Ascending aorta (tissue), 2 donors: ENCODE measurements around the gene CATSPER3. TPM values are rescaled to one million over a fixed set of nuclear protein-coding genes. Genes with fewer than 3 reads are reported as not detected.
A peak's percentile ranks its signal among the peaks of the same experiment; 100 is the strongest.

Experiments
- DNase-seq, 2 donors: peaks; one replicate each; pipeline ENCODE4 v3.0.0-alpha.2; 2019; ENCODE audit warnings: low spot score in 2 of 2
- H3K27ac ChIP-seq, 2 donors: fragments of 200-600 bp; sonication (generic); one replicate each; pipeline ENCODE4 v1.5.1; 2016 to 2017; ENCODE audit warnings: mild to moderate bottlenecking in 1 of 2
- H3K27me3 ChIP-seq: fragments of 200-600 bp; sonication (generic); one replicate; pipeline ENCODE4 v1.5.1; 2017
- H3K36me3 ChIP-seq, 2 donors: fragments of 200-600 bp; sonication (generic); one replicate each; pipeline ENCODE4 v1.5.1; 2016
- H3K4me1 ChIP-seq, 2 donors: fragments of 200-600 bp; sonication (generic); one replicate each; pipeline ENCODE4 v1.5.1; 2016 to 2017; ENCODE audit warnings: mild to moderate bottlenecking in 1 of 2
- H3K4me3 ChIP-seq, 2 donors: fragments of 200-600 bp; sonication (generic); one replicate each; pipeline ENCODE4 v1.5.1; 2016 to 2017; ENCODE audit warnings: mild to moderate bottlenecking in 1 of 2
- H3K9me3 ChIP-seq, 2 donors: fragments of 200-600 bp; sonication (generic); one replicate each; pipeline ENCODE4 v1.5.1; 2016
- CTCF ChIP-seq, 3 experiments: fragments of 200-600 bp in 2 of 3; fragments of 450-650 bp in 1 of 3; sonication (generic) in 2 of 3; IDR thresholded peaks; one replicate each; pipeline ENCODE4 v1.5.1; 2016 to 2019; ENCODE audit warnings: antibody characterized with exemption in 3 of 3, mild to moderate bottlenecking in 1 of 3, moderate library complexity in 1 of 3
- intact Hi-C: fragments of 100-400 bp; cut with DNase I; formaldehyde crosslinking; loops from one replicate; pipeline ENCODE4 v1.15.1; 2023
- total RNA-seq: library from RNA; depleted of rRNA; stranded (reverse); fragments of >200 nt; gene quantifications from one replicate; pipeline ENCODE4 v1.1.0, GENCODE V29; 2016

Gene CATSPER3
- total RNA-seq, 1 donor from 2014 or later = not detected

GRCh38 chr5:135040034-135040332 is 72.3 kb downstream of the CATSPER3 start:
- Histone ChIP-seq H3K9me3 (no peaks in the 10 kb centered on the region), H3K27ac (no peak overlapping the region), H3K36me3 (no peaks in the 10 kb centered on the region), H3K4me3 (peak overlapping the region; percentile 34 to 52), H3K27me3 (peaks cover 29% of the 10 kb centered on the region), H3K4me1 (peaks cover 7 to 8% of the 10 kb centered on the region in 2 donors)
- no peak for DNase-seq
- no peak for TF ChIP-seq CTCF (IDR thresholded peaks at IDR 0.05)
- intact Hi-C loops = no loop called here

DNA sequence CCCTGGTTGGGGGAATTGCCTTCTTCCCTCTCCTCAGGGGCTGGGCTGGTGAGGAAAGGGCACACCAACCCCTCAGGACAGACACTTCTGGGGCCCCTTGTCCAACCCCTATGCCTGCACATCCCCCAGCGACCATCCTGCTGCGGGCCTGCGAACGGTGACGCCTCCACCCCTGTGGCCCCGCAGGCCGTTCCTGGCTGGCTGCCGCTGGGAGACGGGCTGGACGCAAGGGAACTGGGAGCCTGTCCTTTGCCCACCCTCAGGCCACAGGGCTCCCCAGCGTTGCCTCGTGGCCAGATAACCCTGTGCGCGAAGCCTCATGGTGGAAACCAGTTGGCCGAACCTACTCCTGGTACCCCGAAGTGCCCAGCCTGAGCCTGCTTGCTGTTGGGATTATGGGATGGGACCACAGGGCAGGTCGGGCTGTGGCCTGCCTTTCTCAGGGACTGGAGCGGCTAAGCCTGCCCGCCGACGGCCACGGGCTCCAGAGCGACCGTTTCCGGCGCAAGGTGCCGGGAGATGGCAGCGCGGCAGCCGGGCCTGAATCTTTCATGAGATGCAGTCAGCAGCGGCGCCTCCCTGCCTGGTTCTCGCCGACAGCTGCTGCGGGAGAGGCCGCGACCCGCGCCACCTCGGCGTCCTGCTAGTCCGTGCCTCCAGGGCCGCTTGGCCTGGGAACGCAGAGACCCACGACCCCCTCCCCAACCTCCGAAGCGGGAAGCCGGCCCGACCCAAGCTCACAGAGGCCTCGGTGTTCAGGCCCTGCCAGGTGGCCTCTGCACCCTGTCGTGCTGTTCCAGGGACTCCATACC is 72.8 kb downstream of the CATSPER3 start:
- intact Hi-C loops = no loop called here
- Histone ChIP-seq H3K9me3 (no peaks in the 10 kb centered on the region), H3K4me3 (no peak overlapping the region), H3K27me3 (peaks cover 29% of the 10 kb centered on the region), H3K27ac (no peak overlapping the region), H3K4me1 (peaks cover 7 to 8% of the 10 kb centered on the region in 2 donors), H3K36me3 (no peaks in the 10 kb centered on the region)
- no peak for DNase-seq
- TF ChIP-seq CTCF (IDR thresholded peaks at IDR 0.05) = no peak

DNA sequence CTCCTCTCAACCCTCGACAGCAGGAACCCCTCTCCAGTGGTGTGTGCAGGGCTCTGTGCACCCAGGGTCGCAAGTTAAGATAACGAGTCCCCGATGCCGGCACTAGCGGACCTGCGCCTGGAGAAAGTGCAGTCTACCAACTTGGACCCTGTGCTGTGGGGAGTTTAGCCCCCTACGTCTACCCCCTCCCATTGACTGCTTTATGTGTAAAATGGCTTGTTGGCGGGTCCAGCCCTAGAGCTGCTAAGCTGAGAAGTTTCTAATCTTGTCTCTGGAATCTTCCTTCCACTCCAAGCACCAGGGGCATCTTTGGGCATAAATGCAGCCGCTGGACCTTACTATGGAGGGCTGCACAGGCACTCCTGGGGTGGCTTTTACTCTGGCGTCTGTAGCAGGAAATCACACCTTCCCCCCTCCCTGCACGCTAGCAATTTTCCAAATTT is 73.5 kb downstream of the CATSPER3 start:
- Histone ChIP-seq H3K27me3 (peaks cover 29% of the 10 kb centered on the region), H3K9me3 (no peaks in the 10 kb centered on the region)

GRCh38 chr5:135041726-135042125 is 74.0 kb downstream of the CATSPER3 start:
- peaks cover 7 to 8% of the 10 kb centered on the region in 2 donors for H3K4me1 ChIP-seq
- H3K36me3 ChIP-seq = no peaks in the 10 kb centered on the region
- H3K27ac ChIP-seq = no peak overlapping the region
- H3K9me3 ChIP-seq = no peaks in the 10 kb centered on the region
- TF ChIP-seq CTCF (IDR thresholded peaks at IDR 0.05) = no peak
- peaks cover 29% of the 10 kb centered on the region for H3K27me3 ChIP-seq
- intact Hi-C loops = no loop called here
- no peak for DNase-seq
- H3K4me3 ChIP-seq = no peak overlapping the region

More for the DNA sequence above, 73.5 kb downstream of the CATSPER3 start:
- H3K4me1 ChIP-seq = peaks cover 7 to 8% of the 10 kb centered on the region in 2 donors
- no peak overlapping the region for H3K4me3 ChIP-seq
- H3K27ac ChIP-seq = no peak overlapping the region
- DNase-seq = no peak
- no peak for TF ChIP-seq CTCF (IDR thresholded peaks at IDR 0.05)
- intact Hi-C loops = no loop called here
- H3K36me3 ChIP-seq = no peaks in the 10 kb centered on the region

GRCh38 chr5:135042595-135042994 is 74.9 kb downstream of the CATSPER3 start:
- Histone ChIP-seq H3K4me1 (peaks cover 7 to 8% of the 10 kb centered on the region in 2 donors), H3K27ac (no peak overlapping the region), H3K9me3 (no peaks in the 10 kb centered on the region), H3K36me3 (no peaks in the 10 kb centered on the region), H3K4me3 (no peak overlapping the region), H3K27me3 (peaks cover 28% of the 10 kb centered on the region)
- TF ChIP-seq CTCF (IDR thresholded peaks at IDR 0.05) = no peak
- no peak for DNase-seq
- intact Hi-C loops = no loop called here
